Neural cell (in vitro differentiated cells): ENCODE data around the gene TAS2R50. TPM values are rescaled to one million over a fixed set of nuclear protein-coding genes. Genes with fewer than 3 reads are reported as not detected.

Source experiments
- H2AFZ ChIP-seq: fragments of 200-600, 300-800 bp; sonication (generic), shearing (Covaris generic); 2 replicates; pipeline ENCODE4 v1.6.0; 2014; ENCODE audit warnings: low read depth, mild to moderate bottlenecking, antibody characterized with exemption, low read length, moderate library complexity
- H3F3A ChIP-seq: fragments of 200-600 bp; shearing (Covaris generic); 2 replicates; pipeline ENCODE4 v1.6.1; 2016; ENCODE audit warnings: mild to moderate bottlenecking, moderate library complexity, mixed read lengths, antibody characterized with exemption, low read length; ENCODE audit not compliant: insufficient read depth, poor library complexity, severe bottlenecking
- H3K27ac ChIP-seq: fragments of 200-600, 300-800 bp; sonication (generic), shearing (Covaris generic); 2 replicates; pipeline ENCODE4 v1.5.1; 2014; ENCODE audit warnings: mild to moderate bottlenecking, low read length, moderate library complexity
- H3K27me3 ChIP-seq: fragments of 300-800, 200-600 bp; sonication (generic), shearing (Covaris generic); 2 replicates; pipeline ENCODE4 v1.6.0; 2014; ENCODE audit warnings: mild to moderate bottlenecking, low read depth, low read length, moderate library complexity; ENCODE audit not compliant: insufficient read depth
- H3K36me3 ChIP-seq: fragments of 300-800, 200-600 bp; sonication (generic), shearing (Covaris generic); 2 replicates; pipeline ENCODE4 v1.5.1; 2014; ENCODE audit warnings: mild to moderate bottlenecking, antibody characterized with exemption, low read length, moderate library complexity; ENCODE audit not compliant: insufficient read depth
- H3K4me2 ChIP-seq: fragments of 300-800, 200-600 bp; sonication (generic), shearing (Covaris generic); 2 replicates; pipeline ENCODE4 v1.6.0; 2014; ENCODE audit warnings: mild to moderate bottlenecking, low read length
- H3K4me3 ChIP-seq: fragments of 300-800, 200-600 bp; sonication (generic), shearing (Covaris generic); 2 replicates; pipeline ENCODE4 v1.5.1; 2014; ENCODE audit warnings: mild to moderate bottlenecking, low read length, moderate library complexity
- H3K79me2 ChIP-seq: fragments of 200-600 bp; shearing (Covaris generic); replicated peaks from 2 replicates; pipeline ENCODE4 v1.6.0; 2014; ENCODE audit warnings: mild to moderate bottlenecking, low read length, moderate library complexity; ENCODE audit not compliant: insufficient read depth
- H3K9ac ChIP-seq: fragments of 300-800, 200-600 bp; sonication (generic), shearing (Covaris generic); 2 replicates; pipeline ENCODE4 v1.6.1; 2016; ENCODE audit warnings: mild to moderate bottlenecking, low read length, mixed read lengths
- H3K9me2 ChIP-seq: fragments of 200-600 bp; shearing (Covaris generic); 2 replicates; pipeline ENCODE4 v1.6.1; 2016; ENCODE audit warnings: mild to moderate bottlenecking, low read length, mixed read lengths; ENCODE audit not compliant: insufficient read depth
- H3K9me3 ChIP-seq: fragments of 200-600, 300-800 bp; sonication (generic), shearing (Covaris generic); 2 replicates; pipeline ENCODE4 v1.6.1; 2016; ENCODE audit warnings: mild to moderate bottlenecking, mixed run types, low read length, moderate library complexity, mixed read lengths
- H4K20me1 ChIP-seq: fragments of 200-600 bp; shearing (Covaris generic); 2 replicates; pipeline ENCODE4 v1.6.1; 2016; ENCODE audit warnings: mild to moderate bottlenecking, mixed run types; ENCODE audit not compliant: insufficient read depth
- CTCF ChIP-seq: fragments of 450-650 bp; IDR thresholded peaks from 2 replicates; pipeline ENCODE4 v1.5.1; 2014; ENCODE audit warnings: antibody characterized with exemption, mild to moderate bottlenecking, moderate library complexity; ENCODE audit not compliant: poor library complexity, severe bottlenecking
- EP300 ChIP-seq: fragments of 450-650 bp; conservative IDR thresholded peaks from 2 replicates; pipeline ENCODE4 v1.6.1; 2014; ENCODE audit warnings: antibody characterized with exemption, mild to moderate bottlenecking, moderate library complexity; ENCODE audit not compliant: poor library complexity, severe bottlenecking
- EZH2 ChIP-seq: fragments of 200-600, 300-800 bp; shearing (Covaris generic), sonication (generic); IDR thresholded peaks from 2 replicates; pipeline ENCODE4 v1.6.1; 2014; ENCODE audit warnings: antibody characterized with exemption, low read length, borderline replicate concordance, mild to moderate bottlenecking; ENCODE audit not compliant: insufficient read depth, poor library complexity, severe bottlenecking
- MXI1 ChIP-seq: fragments of 450-650 bp; conservative IDR thresholded peaks from 2 replicates; pipeline ENCODE4 v1.6.1; 2014; ENCODE audit warnings: antibody characterized with exemption, mild to moderate bottlenecking; ENCODE audit not compliant: poor library complexity, severe bottlenecking
- POLR2AphosphoS5 ChIP-seq: IDR thresholded peaks from 2 replicates; pipeline ENCODE4 v1.6.1; 2012
- RAD21 ChIP-seq: fragments of 450-650 bp; conservative IDR thresholded peaks from 2 replicates; pipeline ENCODE4 v1.6.1; 2014; ENCODE audit warnings: antibody characterized with exemption, mild to moderate bottlenecking, moderate library complexity
- REST ChIP-seq: IDR thresholded peaks from 2 replicates; pipeline ENCODE4 v1.6.1; 2012; ENCODE audit warnings: borderline replicate concordance
- SMC3 ChIP-seq: fragments of 450-650 bp; conservative IDR thresholded peaks from 2 replicates; pipeline ENCODE4 v1.6.1; 2014; ENCODE audit warnings: antibody characterized with exemption, mild to moderate bottlenecking, moderate library complexity; ENCODE audit not compliant: poor library complexity
- TAF1 ChIP-seq: IDR thresholded peaks from 2 replicates; pipeline ENCODE4 v1.6.1; 2012; ENCODE audit warnings: low read depth
- polyA plus RNA-seq: library from polyadenylated mRNA; depleted of rRNA; stranded (reverse); fragments of >200 nt; gene quantifications from 2 replicates; pipeline ENCODE4 v1.2.3, GENCODE V29; 2014

The TAS2R50 gene
- polyA plus RNA-seq, 1 donor from 2014 or later: not detected

GRCh38 chr12:11014234-11014633 lies 27.5 kb upstream of the TAS2R50 start:
- Histone ChIP-seq H3K27me3 (no peaks in the 10 kb centered on the region), H3K4me3 (no peak overlapping the region), H2AFZ (no peak overlapping the region), H3K27ac (no peak overlapping the region), H4K20me1 (no peaks in the 10 kb centered on the region), H3K4me2 (no peak overlapping the region), H3F3A (no peaks in the 10 kb centered on the region), H3K9me3 (no peaks in the 10 kb centered on the region), H3K36me3 (no peaks in the 10 kb centered on the region), H3K9ac (no peak overlapping the region), H3K79me2 (no peaks in the 10 kb centered on the region), H3K9me2 (no peaks in the 10 kb centered on the region)
- TF ChIP-seq TAF1 (no peak), CTCF (no peak), POLR2AphosphoS5 (no peak), RAD21 (no peak), MXI1 (no peak), EP300 (no peak), REST (no peak), SMC3 (no peak)

GRCh38 chr12:11007608-11008007 lies 20.9 kb upstream of the TAS2R50 start:
- Histone ChIP-seq H3K4me3 (no peak overlapping the region), H3K79me2 (no peaks in the 10 kb centered on the region), H3F3A (no peaks in the 10 kb centered on the region), H2AFZ (no peak overlapping the region), H3K36me3 (no peaks in the 10 kb centered on the region), H3K4me2 (no peak overlapping the region), H3K9me2 (no peaks in the 10 kb centered on the region), H3K27ac (no peak overlapping the region), H3K9ac (no peak overlapping the region), H3K9me3 (no peaks in the 10 kb centered on the region), H3K27me3 (no peaks in the 10 kb centered on the region), H4K20me1 (no peaks in the 10 kb centered on the region)
- no peak for TF ChIP-seq CTCF
- no peak for TF ChIP-seq REST
- no peak for TF ChIP-seq EP300
- TF ChIP-seq SMC3: no peak
- TF ChIP-seq EZH2: no peak
- TF ChIP-seq POLR2AphosphoS5: no peak
- TF ChIP-seq RAD21: no peak
- no peak for TF ChIP-seq MXI1
- no peak for TF ChIP-seq TAF1
